ENCODE data around the gene PKP1. TPM values are rescaled to one million over a fixed set of nuclear protein-coding genes. Genes with fewer than 3 reads are reported as not detected.
A peak's percentile ranks its signal among the peaks of the same experiment; 100 is the strongest.

The PKP1 gene
- total RNA-seq, 1 experiment from 2014 or later: 0.94 TPM

DNA sequence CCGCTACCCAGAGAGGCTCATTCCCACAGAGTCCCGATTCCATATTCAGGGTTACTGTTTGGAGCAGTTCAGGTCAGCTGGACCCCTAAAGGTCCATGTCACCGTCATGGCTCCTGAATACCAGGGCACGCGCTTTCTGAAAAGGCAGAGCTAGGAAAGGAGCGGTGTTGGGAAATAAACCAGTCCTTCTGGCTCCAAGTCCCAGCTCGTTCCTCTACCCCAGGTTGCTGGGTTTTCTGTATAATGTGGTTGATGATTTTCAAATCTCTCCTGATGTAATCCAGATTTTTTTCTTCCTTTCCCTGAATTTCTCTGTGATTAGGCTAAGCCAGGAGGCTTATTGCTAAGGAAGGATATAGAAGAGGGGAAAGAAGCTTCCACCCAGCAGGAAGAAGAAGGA is 14.0 kb upstream of the PKP1 start:
- no TSS peak for BruUV-seq (replicated peaks)
- H3K4me3 ChIP-seq: no peak overlapping the region
- H3K4me1 ChIP-seq (replicated peaks; ENCODE audit: insufficient read depth): peaks cover 42% of the 10 kb centered on the region
- H3K27me3 ChIP-seq (ENCODE audit: insufficient read depth, low read depth): no peaks in the 10 kb centered on the region
- H3K36me3 ChIP-seq (ENCODE audit: low read depth): no peaks in the 10 kb centered on the region
- no peak overlapping the region for H2AFZ ChIP-seq
- intact Hi-C loops (cut with micrococcal nuclease; ENCODE audit: unreplicated experiment): loop anchor here (5.0 kb wide), 1 partner anchor 78 kb away; no protein-coding TSS in a partner anchor
- TF ChIP-seq CTCF (conservative IDR thresholded peaks at IDR 0.05) (no peak), EZH2 (IDR thresholded peaks at IDR 0.05; ENCODE audit: low read depth) (no peak)
- no peaks in the 10 kb centered on the region for H3K79me2 ChIP-seq (ENCODE audit: low read depth)
- H4K20me1 ChIP-seq (ENCODE audit: insufficient read depth): no peaks in the 10 kb centered on the region
- H3K27ac ChIP-seq: 0 out of 2 replicates have a peak overlapping the region, but pooled peaks have one; percentile 87
- POLR2A ChIA-PET (ENCODE audit: unreplicated experiment): no interaction called here
- peaks cover 25% of the 10 kb centered on the region for H3F3A ChIP-seq (ENCODE audit: insufficient read depth, low read depth)
- H3K9me2 ChIP-seq (ENCODE audit: insufficient read depth): no peaks in the 10 kb centered on the region
- H3K9me3 ChIP-seq (ENCODE audit: insufficient read depth, low read depth): no peaks in the 10 kb centered on the region
- CTCF ChIA-PET: no interaction called here
- no peak overlapping the region for H3K4me2 ChIP-seq
- DNase-seq: no peak

DNA sequence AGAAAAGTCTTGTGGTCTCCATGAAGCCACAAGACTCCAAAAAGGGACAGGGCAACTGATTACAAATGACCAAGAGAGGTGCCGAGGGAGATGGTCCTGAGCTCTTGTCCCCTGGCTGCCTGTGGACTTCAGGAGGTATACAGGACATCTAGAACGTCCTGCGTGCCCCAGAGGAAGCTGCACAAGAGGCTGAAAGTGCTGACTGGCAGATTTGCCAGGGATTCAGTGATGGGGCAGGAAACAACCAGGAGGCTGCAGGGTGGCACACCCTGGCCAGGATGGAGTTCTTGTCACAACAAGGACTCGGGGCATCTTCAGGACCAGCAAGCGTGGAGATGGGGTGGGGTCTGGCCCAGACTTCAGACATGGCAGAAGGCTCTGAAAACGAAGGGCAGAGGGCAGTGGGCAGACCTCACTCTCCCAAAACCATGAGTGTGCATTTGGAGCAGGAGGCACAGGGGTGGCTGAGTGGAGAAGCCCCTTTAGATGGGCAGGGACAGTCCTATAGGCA is 13.4 kb upstream of the PKP1 start:
- H3K4me3 ChIP-seq: no peak overlapping the region
- no peaks in the 10 kb centered on the region for H4K20me1 ChIP-seq (ENCODE audit: insufficient read depth)
- H3K9me3 ChIP-seq (ENCODE audit: insufficient read depth, low read depth): no peaks in the 10 kb centered on the region
- H3K9me2 ChIP-seq (ENCODE audit: insufficient read depth): no peaks in the 10 kb centered on the region
- POLR2A ChIA-PET (ENCODE audit: unreplicated experiment): no interaction called here
- intact Hi-C loops (cut with micrococcal nuclease; ENCODE audit: unreplicated experiment): loop anchor here (5.0 kb wide), 1 partner anchor 77 kb away; no protein-coding TSS in a partner anchor
- TF ChIP-seq CTCF (conservative IDR thresholded peaks at IDR 0.05) (no peak), EZH2 (IDR thresholded peaks at IDR 0.05; ENCODE audit: low read depth) (no peak)
- BruUV-seq (replicated peaks): no TSS peak
- no peaks in the 10 kb centered on the region for H3K79me2 ChIP-seq (ENCODE audit: low read depth)
- CTCF ChIA-PET: no interaction called here
- H3F3A ChIP-seq (ENCODE audit: insufficient read depth, low read depth): peaks cover 32% of the 10 kb centered on the region
- peaks cover 49% of the 10 kb centered on the region for H3K4me1 ChIP-seq (replicated peaks; ENCODE audit: insufficient read depth)
- no peaks in the 10 kb centered on the region for H3K27me3 ChIP-seq (ENCODE audit: insufficient read depth, low read depth)
- H3K36me3 ChIP-seq (ENCODE audit: low read depth): no peaks in the 10 kb centered on the region
- DNase-seq: no peak
- no peak overlapping the region for H2AFZ ChIP-seq
- no peak overlapping the region for H3K27ac ChIP-seq
- no peak overlapping the region for H3K4me2 ChIP-seq

- Histone ChIP-seq H3K9me3 (ENCODE audit: insufficient read depth, low read depth) (no peaks in the 10 kb centered on the region), H3K4me3 (no peak overlapping the region), H3F3A (ENCODE audit: insufficient read depth, low read depth) (peaks cover 34% of the 10 kb centered on the region), H3K4me2 (no peak overlapping the region), H3K36me3 (ENCODE audit: low read depth) (no peaks in the 10 kb centered on the region), H3K27ac (no peak overlapping the region), H3K79me2 (ENCODE audit: low read depth) (no peaks in the 10 kb centered on the region), H3K4me1 (replicated peaks; ENCODE audit: insufficient read depth) (peaks cover 50% of the 10 kb centered on the region), H4K20me1 (ENCODE audit: insufficient read depth) (no peaks in the 10 kb centered on the region), H3K9me2 (ENCODE audit: insufficient read depth) (no peaks in the 10 kb centered on the region), H2AFZ (no peak overlapping the region), H3K27me3 (ENCODE audit: insufficient read depth, low read depth) (no peaks in the 10 kb centered on the region)
- no TSS peak for BruUV-seq (replicated peaks)
- CTCF ChIA-PET: no interaction called here
- no peak for DNase-seq
- POLR2A ChIA-PET (ENCODE audit: unreplicated experiment): interaction anchor here (0.6 kb wide), 1 partner anchor 1007 kb away, joined by 3 read pairs; no protein-coding TSS in a partner anchor
- intact Hi-C loops (cut with micrococcal nuclease; ENCODE audit: unreplicated experiment): no loop called here
- TF ChIP-seq CTCF (conservative IDR thresholded peaks at IDR 0.05) (no peak), EZH2 (IDR thresholded peaks at IDR 0.05; ENCODE audit: low read depth) (no peak)
Observed at GRCh38 chr1:201270616-201271390, 12.5 kb upstream of the PKP1 start.
